SK-N-MC (cell line): Measurements from ENCODE around the gene PCNX4.

Source experiments
- EZH2 ChIP-seq: fragments of 200-600 bp; sonication (generic); IDR thresholded peaks from one replicate; pipeline ENCODE4 v1.6.1; 2017; ENCODE audit warnings: antibody characterized with exemption
- POLR2AphosphoS5 ChIP-seq: IDR thresholded peaks from 2 replicates; pipeline ENCODE4 v1.6.1; 2012; ENCODE audit warnings: mild to moderate bottlenecking, low read depth, low read length, borderline replicate concordance

GRCh38 chr14:60171690-60172089, 80.0 kb downstream of the PCNX4 start:
- no peak for TF ChIP-seq EZH2
- no peak for TF ChIP-seq POLR2AphosphoS5
